ENCODE results near the gene SOD1.

DNA sequence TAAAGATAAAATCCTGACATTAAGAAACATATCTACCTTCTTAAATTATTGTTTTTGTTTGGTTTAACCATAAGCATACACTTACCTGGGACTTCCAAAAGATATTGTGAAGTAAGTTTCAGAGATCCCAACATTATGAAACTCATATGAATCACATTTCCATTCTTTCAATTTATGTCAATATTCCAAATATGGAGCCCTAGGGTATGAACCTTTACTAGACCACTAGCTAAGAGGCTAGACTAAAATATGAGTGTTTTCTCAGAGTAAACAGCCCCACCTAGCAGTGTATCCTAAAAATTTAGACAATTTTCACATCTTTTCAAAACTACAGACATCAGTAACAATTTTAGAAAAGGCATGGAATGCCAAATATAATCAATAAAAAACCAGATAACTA is 48.0 kb downstream of the SOD1 start:
- TF ChIP-seq ZNF384 (IDR thresholded peaks at IDR 0.05) (no peak), BHLHE40 (IDR thresholded peaks at IDR 0.05; ENCODE audit: borderline replicate concordance) (no peak), SP1 (IDR thresholded peaks at IDR 0.05) (no peak), NFRKB (IDR thresholded peaks at IDR 0.05) (no peak), SUZ12 (IDR thresholded peaks at IDR 0.05) (no peak), FOXA1 (IDR thresholded peaks at IDR 0.05) (no peak), FOXM1 (IDR thresholded peaks at IDR 0.05; ENCODE audit: borderline replicate concordance) (no peak), ARNT (IDR thresholded peaks at IDR 0.05) (no peak), FOXK2 (IDR thresholded peaks at IDR 0.05) (no peak), LEF1 (IDR thresholded peaks at IDR 0.05; ENCODE audit: borderline replicate concordance) (no peak)

Data from HEK293T (cell line).